AG04449 (cell line): Measurements from ENCODE around the gene RUNX2.

Experiments used
- CTCF ChIA-PET: fragments of 350-600 bp; formaldehyde crosslinking; extraction: SDS; loops from one replicate; lab custom pipeline; 2021; ENCODE audit warnings: antibody characterized with exemption; lab: Yijun Ruan, JAX
- POLR2A ChIA-PET: fragments of 400-600, 350-600 bp; formaldehyde crosslinking; extraction: SDS; loops from one replicate; lab custom pipeline; 2020; ENCODE audit warnings: antibody characterized with exemption, inconsistent platforms; lab: Yijun Ruan, JAX
- DNase-seq: peaks from one replicate; pipeline ENCODE4 v3.0.0-alpha.2; 2010; ENCODE audit warnings: low read depth, low spot score
- H3K4me3 ChIP-seq: 2 replicates; pipeline ENCODE4 v1.5.1; 2011; ENCODE audit warnings: low read depth, mild to moderate bottlenecking, control low read depth, low read length
- TF ChIP-seq, protein P1 (sequence below): IDR thresholded peaks from one replicate; pipeline ENCODE4 v1.5.1; 2011; ENCODE audit warnings: mild to moderate bottlenecking, moderate library complexity, low read length, control low read depth, inconsistent platforms; ENCODE audit not compliant: insufficient read depth; ENCODE audit errors: missing control alignments

RUNX2 gene

DNA sequence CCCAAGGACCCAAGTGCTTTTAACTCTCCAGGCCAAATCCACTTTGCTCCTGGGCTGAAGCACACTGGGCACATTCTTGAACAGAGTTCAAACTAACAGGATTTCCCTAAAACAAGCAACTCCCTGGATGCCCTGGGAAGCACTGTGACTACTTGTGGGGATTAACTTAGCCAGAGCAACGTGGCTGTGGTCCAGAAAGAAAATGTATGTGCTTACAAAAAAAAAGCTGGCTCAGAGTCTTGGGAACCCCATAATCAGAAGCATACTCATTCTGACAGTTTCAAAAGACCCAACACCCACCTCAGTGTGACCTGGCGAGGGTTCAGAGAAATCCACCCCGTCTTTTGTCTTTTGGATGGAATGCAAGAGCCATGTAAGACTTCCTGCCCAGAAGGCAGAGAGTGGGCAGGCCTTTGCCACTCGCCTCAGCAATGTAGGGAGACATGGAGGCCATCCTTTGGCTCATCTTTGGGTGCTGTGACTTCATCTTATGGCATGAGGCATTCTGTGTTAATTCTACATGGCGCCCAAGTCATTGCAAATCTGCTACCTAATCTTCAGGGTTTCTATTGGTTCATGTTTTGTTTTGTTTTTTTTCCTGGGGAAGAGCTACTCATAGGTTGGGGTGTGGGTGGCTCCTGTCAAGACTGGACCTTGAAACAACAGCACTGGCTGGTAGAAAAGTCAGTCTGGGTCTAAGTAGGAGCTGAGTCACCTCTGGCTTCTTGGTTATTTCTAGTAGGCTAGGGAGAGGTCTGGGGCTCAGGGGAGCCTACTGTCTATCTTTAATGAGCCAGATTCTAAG is 298.2 kb downstream of the RUNX2 start:
- CTCF ChIA-PET, result interaction anchor here (1.2 kb wide), 1 partner anchor 11 kb away, joined by 3 read pairs; no protein-coding TSS in a partner anchor
- TF ChIP-seq, protein P1, sequence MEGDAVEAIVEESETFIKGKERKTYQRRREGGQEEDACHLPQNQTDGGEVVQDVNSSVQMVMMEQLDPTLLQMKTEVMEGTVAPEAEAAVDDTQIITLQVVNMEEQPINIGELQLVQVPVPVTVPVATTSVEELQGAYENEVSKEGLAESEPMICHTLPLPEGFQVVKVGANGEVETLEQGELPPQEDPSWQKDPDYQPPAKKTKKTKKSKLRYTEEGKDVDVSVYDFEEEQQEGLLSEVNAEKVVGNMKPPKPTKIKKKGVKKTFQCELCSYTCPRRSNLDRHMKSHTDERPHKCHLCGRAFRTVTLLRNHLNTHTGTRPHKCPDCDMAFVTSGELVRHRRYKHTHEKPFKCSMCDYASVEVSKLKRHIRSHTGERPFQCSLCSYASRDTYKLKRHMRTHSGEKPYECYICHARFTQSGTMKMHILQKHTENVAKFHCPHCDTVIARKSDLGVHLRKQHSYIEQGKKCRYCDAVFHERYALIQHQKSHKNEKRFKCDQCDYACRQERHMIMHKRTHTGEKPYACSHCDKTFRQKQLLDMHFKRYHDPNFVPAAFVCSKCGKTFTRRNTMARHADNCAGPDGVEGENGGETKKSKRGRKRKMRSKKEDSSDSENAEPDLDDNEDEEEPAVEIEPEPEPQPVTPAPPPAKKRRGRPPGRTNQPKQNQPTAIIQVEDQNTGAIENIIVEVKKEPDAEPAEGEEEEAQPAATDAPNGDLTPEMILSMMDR, result no peak
- peak; percentile 73 for DNase-seq
- POLR2A ChIA-PET, result interaction anchor here (0.9 kb wide), 1 partner anchor 180 kb away, joined by 3 read pairs; no protein-coding TSS in a partner anchor
- no peak overlapping the region for H3K4me3 ChIP-seq

DNA sequence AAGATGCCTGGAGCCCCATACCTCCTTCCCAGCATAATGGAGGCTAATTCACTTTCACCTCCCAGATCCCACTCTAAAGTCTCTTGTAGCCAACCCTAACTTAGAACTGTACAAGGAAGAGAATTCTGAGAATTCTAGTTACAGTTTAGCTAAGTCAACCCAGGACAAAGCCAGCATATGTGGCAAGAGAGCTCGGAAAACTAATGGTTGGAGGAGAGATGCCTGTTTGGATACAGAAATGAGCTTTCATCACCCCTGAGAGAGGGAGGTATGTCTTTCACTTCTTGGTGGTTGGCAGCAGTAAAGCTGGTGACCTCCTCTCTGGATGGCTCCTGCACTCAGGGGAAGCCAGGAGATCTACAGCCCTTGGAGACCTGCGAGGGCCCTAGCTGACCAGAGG is 302.2 kb downstream of the RUNX2 start:
- no peak overlapping the region for H3K4me3 ChIP-seq
- ChIA-PET CTCF (no interaction called here), POLR2A (interaction anchor here (1.6 kb wide), 1 partner anchor 20 kb away, joined by 3 read pairs; no protein-coding TSS in a partner anchor)
- TF ChIP-seq, protein P1, result no peak
- DNase-seq, result no peak

DNA sequence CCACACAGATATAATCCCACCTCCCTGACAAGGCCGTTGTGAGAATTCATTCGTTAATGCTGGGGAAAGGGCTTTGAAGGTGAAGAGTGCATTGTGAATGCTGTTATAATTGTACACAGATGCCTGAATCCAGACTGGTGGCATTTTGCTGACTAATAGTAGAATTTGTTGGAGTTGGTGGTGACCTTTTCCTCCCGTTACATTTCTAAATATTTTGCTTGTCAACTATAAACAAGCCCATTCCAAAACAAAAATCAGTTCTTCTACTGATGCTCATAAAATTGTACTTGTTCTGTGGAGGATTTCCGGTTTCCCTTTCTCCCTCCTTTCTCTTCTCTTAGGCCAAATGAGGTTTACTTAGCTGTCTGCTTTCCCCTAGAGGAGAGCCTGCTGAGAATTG is 302.7 kb downstream of the RUNX2 start:
- no peak overlapping the region for H3K4me3 ChIP-seq
- TF ChIP-seq, protein P1, result no peak
- ChIA-PET POLR2A (no interaction called here), CTCF (no interaction called here)
- no peak for DNase-seq

DNA sequence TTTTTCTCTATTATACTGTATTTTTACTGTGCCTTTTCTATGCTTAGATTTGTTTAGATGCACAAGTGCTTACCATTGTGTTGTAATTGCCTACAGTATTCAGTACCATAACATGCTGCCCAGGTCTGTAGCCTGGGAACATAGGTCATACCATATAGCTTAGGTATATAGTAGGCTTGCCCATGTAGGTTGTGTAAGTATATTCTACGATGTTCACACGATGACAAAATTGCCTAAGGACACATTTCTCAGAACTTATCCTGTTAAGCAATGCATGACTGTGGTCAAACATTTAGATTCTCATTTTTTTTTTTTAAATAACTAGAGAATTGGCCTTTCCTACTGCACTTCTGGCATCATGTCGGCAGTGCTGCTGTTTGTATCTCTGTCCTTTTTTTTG is 303.3 kb downstream of the RUNX2 start:
- TF ChIP-seq, protein P1, result no peak
- DNase-seq, result no peak
- POLR2A ChIA-PET, result no interaction called here
- CTCF ChIA-PET, result no interaction called here
- H3K4me3 ChIP-seq, result no peak overlapping the region

DNA sequence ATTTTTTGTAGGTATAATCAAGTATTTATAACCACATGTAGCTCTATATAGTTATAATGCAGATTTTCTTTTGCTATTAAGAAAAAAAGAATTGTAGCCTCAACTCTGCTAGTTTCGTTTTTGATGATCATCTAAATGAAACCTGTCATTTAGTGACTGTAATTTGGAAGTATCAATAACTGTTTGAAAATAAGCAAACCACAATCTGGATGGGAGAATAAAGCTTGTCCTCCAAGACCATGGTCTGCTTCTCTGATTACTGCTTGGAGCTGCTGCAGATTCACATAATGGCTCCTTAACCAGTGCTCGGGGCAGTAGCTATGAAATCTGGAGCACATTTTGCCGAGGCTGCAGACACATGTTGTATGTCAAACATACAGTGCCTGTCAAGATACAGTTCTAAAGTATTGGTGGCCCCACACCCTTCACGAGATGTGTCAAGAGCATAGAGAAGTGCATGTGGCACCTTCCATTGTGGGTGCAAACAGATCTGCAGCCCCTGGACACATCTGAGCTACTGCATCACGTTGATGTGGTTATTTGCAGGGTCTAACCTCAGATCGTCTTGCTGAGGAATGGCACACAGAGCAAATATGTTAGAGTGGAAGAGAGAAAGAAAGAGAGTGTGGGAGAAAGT is 305.3 kb downstream of the RUNX2 start:
- TF ChIP-seq, protein P1, result no peak
- H3K4me3 ChIP-seq, result no peak overlapping the region
- no peak for DNase-seq
- ChIA-PET CTCF (interaction anchor here (0.9 to 2.1 kb wide), 2 partner anchors 81 to 101 kb away, joined by 3 to 5 read pairs; no protein-coding TSS in a partner anchor), POLR2A (no interaction called here)

DNA sequence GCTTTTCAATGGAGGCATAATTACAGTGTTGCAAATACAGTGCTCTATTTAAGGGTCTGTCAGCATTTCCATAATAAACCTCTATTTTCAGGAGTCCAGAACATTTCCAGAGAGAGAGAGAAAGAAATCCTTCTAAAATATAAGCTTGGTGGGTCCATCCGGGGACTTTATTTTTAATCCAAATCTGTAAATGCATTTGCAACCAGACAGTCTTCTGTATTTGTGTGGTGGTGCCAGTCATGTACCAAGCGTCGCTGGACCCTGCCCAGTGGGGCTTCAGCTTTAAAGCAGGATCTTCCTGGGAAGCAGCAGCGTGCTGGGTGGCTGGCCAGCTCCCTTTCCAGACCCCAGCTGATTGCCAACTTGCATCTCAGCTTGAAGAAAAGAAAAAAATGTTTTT is 306.1 kb downstream of the RUNX2 start:
- CTCF ChIA-PET, result interaction anchor here (0.9 to 2.1 kb wide), 3 partner anchors 11 to 100 kb away, joined by 3 to 5 read pairs (median 3); no protein-coding TSS in a partner anchor
- TF ChIP-seq, protein P1, result no peak
- POLR2A ChIA-PET, result no interaction called here
- H3K4me3 ChIP-seq, result no peak overlapping the region
- DNase-seq, result no peak
